Measurements from ENCODE around the gene DCST1. TPM values are rescaled to one million over a fixed set of nuclear protein-coding genes. Genes with fewer than 3 reads are reported as not detected.
"Not testable (repeated sequence)": the region's sequence is repeated elsewhere in the genome, so short reads cannot be mapped to it uniquely, and the experiment has no call there.

Gene DCST1, protein sequence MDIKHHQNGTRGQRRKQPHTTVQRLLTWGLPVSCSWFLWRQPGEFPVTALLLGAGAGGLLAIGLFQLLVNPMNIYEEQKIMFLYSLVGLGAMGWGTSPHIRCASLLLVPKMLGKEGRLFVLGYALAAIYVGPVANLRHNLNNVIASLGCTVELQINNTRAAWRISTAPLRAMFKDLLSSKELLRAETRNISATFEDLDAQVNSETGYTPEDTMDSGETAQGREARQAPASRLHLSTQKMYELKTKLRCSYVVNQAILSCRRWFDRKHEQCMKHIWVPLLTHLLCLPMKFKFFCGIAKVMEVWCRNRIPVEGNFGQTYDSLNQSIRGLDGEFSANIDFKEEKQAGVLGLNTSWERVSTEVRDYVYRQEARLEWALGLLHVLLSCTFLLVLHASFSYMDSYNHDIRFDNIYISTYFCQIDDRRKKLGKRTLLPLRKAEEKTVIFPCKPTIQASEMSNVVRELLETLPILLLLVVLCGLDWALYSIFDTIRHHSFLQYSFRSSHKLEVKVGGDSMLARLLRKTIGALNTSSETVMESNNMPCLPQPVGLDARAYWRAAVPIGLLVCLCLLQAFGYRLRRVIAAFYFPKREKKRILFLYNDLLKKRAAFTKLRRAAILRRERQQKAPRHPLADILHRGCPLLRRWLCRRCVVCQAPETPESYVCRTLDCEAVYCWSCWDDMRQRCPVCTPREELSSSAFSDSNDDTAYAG
- total RNA-seq (2014; rRNA removed; shearing (Covaris generic)) (not detected in 2 replicates), total RNA-seq (2022) (not detected in 2 replicates), Bru-seq, nascent RNA (percentile 7 among the genes with signal in this experiment), BruChase-seq, experiment 1, labeled RNA remaining after a 6-hour chase (percentile 7 among the genes with signal in this experiment), BruChase-seq, experiment 2, labeled RNA remaining after a 2-hour chase (percentile 7 among the genes with signal in this experiment)
- long read RNA-seq, partial matches to known transcripts = 0 of 7 reads
- long read RNA-seq, other reads (novel, unspliced or antisense) = 7 of 7 reads

DNA sequence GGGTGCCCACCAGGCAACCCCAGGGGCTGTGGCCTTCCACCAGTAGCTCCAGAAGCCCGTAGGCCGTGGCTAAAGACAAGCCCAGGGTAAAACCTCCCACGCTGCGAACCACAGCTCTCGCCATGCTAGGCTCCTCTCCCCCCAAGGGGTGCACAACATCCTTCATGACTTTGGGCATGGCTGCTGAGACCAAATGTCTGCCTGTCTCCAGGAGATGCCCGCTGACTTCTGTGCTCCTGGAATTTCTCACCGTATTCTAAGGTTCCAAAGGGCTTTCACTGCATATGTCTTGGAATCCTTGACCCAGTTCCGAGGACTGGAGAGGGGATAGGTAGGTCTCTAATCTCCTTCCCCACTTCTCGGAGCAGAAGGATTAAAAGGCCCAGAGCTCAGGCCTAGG lies at the start of gene DCST1, which contains the start of gene DCST2:
Gene DCST1 (plus strand): TSS at position 301 of the 400 bp plus-strand sequence. CDS start 213 bp downstream, outside the sequence.
Gene DCST2 (minus strand): TSS at position 258 of the 400 bp plus-strand sequence. CDS start 80 bp downstream, at position 178.
- Histone ChIP-seq H3K4me2 (ENCODE audit: low read length) (no peak within 1 kb of the TSS), H3K9me3 (ENCODE audit: low read length) (no peaks in the 10 kb centered on the region), H2AFZ (ENCODE audit: low read length) (no peak within 1 kb of the TSS), H3K4me3 (ENCODE audit: low read depth, low read length, poor library complexity, severe bottlenecking) (no peak within 1 kb of the TSS), H3K27ac (ENCODE audit: low read depth, low read length, poor library complexity, severe bottlenecking) (no peak within 1 kb of the TSS), H4K20me1 (ENCODE audit: insufficient read depth, low read length) (no peaks in the 10 kb centered on the region), H3K36me3 (ENCODE audit: insufficient read depth, low read length) (no peaks in the 10 kb centered on the region), H3K4me1 (ENCODE audit: insufficient read depth, low read length, poor library complexity, severe bottlenecking) (no peaks in the 10 kb centered on the region), H3K79me2 (ENCODE audit: insufficient read depth, low read depth, low read length) (no peaks in the 10 kb centered on the region), H3K9me2 (ENCODE audit: insufficient read depth, low read length) (no peaks in the 10 kb centered on the region)
- POLR2A ChIA-PET = no interaction called here
- CTCF ChIA-PET (ENCODE audit: unreplicated experiment) = no interaction called here
- intact Hi-C loops (cut with micrococcal nuclease; ENCODE audit: unreplicated experiment) = no loop called here
- DNase-seq (ENCODE audit: low spot score) = no peak
- TF ChIP-seq, protein P1, sequence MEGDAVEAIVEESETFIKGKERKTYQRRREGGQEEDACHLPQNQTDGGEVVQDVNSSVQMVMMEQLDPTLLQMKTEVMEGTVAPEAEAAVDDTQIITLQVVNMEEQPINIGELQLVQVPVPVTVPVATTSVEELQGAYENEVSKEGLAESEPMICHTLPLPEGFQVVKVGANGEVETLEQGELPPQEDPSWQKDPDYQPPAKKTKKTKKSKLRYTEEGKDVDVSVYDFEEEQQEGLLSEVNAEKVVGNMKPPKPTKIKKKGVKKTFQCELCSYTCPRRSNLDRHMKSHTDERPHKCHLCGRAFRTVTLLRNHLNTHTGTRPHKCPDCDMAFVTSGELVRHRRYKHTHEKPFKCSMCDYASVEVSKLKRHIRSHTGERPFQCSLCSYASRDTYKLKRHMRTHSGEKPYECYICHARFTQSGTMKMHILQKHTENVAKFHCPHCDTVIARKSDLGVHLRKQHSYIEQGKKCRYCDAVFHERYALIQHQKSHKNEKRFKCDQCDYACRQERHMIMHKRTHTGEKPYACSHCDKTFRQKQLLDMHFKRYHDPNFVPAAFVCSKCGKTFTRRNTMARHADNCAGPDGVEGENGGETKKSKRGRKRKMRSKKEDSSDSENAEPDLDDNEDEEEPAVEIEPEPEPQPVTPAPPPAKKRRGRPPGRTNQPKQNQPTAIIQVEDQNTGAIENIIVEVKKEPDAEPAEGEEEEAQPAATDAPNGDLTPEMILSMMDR (conservative IDR thresholded peaks at IDR 0.05; ENCODE audit: low read length) = no peak
- no peak for TF ChIP-seq EZH2phosphoT487 (IDR thresholded peaks at IDR 0.05; ENCODE audit: borderline replicate concordance, low read depth, low read length)
- BruUV-seq (replicated peaks) = no TSS peak

DNA sequence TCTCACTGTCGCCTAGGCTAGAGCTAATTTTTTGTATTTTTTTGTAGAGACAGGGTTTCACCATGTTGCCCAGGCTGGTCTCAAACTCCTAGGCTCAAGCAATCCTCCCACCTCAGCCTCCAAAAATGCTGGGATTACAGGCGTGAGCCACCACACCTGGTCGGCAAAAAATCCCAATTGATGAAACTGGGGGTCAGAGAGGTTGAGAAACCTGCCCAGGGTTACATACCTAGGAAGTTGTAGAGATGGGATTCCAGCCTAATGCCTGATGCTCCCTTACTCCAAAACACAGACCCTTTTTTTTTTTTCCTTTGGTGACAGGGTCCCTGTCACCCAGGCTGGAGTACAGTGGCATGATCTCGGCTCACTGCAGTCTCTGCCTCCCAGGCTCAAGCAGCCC lies 46.9 kb upstream of the DCST1 start:
- H3K4me3 ChIP-seq (ENCODE audit: low read depth, low read length, poor library complexity, severe bottlenecking); H3K27ac ChIP-seq (ENCODE audit: low read depth, low read length, poor library complexity, severe bottlenecking); H3K9me3 ChIP-seq (ENCODE audit: low read length); CTCF ChIA-PET (ENCODE audit: unreplicated experiment); POLR2A ChIA-PET; intact Hi-C loops (cut with micrococcal nuclease; ENCODE audit: unreplicated experiment); DNase-seq (ENCODE audit: low spot score); BruUV-seq (replicated peaks); H3K9me2 ChIP-seq (ENCODE audit: insufficient read depth, low read length); H3K4me2 ChIP-seq (ENCODE audit: low read length); H2AFZ ChIP-seq (ENCODE audit: low read length); H4K20me1 ChIP-seq (ENCODE audit: insufficient read depth, low read length): not testable (repeated sequence)
- Histone ChIP-seq H3K4me1 (ENCODE audit: insufficient read depth, low read length, poor library complexity, severe bottlenecking) (peaks cover 18% of the 10 kb centered on the region), H3K79me2 (ENCODE audit: insufficient read depth, low read depth, low read length) (peaks cover 44% of the 10 kb centered on the region), H3K36me3 (ENCODE audit: insufficient read depth, low read length) (peaks cover 54% of the 10 kb centered on the region)

DNA sequence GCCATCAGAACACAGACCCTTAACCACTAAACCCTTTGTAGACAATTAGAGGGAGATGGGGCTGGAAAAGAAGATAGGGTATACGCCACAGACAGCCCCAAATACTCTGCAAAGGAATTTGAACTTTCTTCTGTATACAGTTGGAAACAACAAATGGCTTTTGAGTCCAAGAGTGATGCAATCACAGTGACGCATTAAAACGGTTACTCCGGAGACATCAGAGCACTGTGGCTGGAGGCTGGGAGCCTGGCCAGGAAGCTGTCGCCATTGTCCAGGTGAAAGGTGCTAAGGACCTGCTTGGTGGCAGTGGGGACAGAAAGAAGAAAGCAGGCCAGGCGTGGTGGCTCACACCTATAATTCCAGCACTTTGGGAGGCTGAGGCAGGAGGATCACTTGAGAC lies 46.3 kb upstream of the DCST1 start:
- ChIA-PET POLR2A (no interaction called here), CTCF (ENCODE audit: unreplicated experiment) (no interaction called here)
- Histone ChIP-seq H4K20me1 (ENCODE audit: insufficient read depth, low read length) (no peaks in the 10 kb centered on the region), H3K36me3 (ENCODE audit: insufficient read depth, low read length) (peaks cover 51% of the 10 kb centered on the region), H3K4me1 (ENCODE audit: insufficient read depth, low read length, poor library complexity, severe bottlenecking) (peaks cover 15% of the 10 kb centered on the region), H3K27ac (ENCODE audit: low read depth, low read length, poor library complexity, severe bottlenecking) (no peak overlapping the region), H2AFZ (ENCODE audit: low read length) (no peak overlapping the region), H3K79me2 (ENCODE audit: insufficient read depth, low read depth, low read length) (peaks cover 44% of the 10 kb centered on the region), H3K4me2 (ENCODE audit: low read length) (no peak overlapping the region), H3K9me2 (ENCODE audit: insufficient read depth, low read length) (no peaks in the 10 kb centered on the region), H3K9me3 (ENCODE audit: low read length) (no peaks in the 10 kb centered on the region), H3K4me3 (ENCODE audit: low read depth, low read length, poor library complexity, severe bottlenecking) (no peak overlapping the region)
- no TSS peak for BruUV-seq (replicated peaks)
- TF ChIP-seq, protein P1 (conservative IDR thresholded peaks at IDR 0.05; ENCODE audit: low read length) = no peak
- no peak for TF ChIP-seq EZH2phosphoT487 (IDR thresholded peaks at IDR 0.05; ENCODE audit: borderline replicate concordance, low read depth, low read length)
- DNase-seq (ENCODE audit: low spot score) = no peak
- intact Hi-C loops (cut with micrococcal nuclease; ENCODE audit: unreplicated experiment) = no loop called here
